Measurements from ENCODE around the gene ABHD11.

DNA sequence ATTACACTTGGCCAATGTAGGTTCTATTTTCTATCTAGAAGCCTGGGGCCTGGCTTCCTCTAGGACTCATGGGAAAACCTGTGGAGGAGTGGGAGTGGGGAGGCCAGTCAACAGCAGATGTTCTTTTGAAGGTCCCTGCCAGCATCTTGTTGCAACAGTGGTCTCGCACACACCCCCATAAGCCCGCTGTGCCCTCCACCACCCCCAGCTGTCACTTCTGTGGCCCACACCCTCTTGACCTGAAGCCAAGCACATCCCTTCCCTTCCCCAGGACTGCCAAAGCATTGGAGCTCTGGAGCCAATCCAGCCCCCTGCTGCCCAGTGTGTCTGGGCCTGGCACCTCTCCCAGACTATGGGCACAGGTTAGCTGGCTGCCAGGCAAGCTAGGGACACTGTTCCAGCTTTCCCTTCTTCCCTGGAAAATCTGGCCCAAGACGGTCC lies 17.2 kb downstream of the ABHD11 start:
- TF ChIP-seq, protein P1, sequence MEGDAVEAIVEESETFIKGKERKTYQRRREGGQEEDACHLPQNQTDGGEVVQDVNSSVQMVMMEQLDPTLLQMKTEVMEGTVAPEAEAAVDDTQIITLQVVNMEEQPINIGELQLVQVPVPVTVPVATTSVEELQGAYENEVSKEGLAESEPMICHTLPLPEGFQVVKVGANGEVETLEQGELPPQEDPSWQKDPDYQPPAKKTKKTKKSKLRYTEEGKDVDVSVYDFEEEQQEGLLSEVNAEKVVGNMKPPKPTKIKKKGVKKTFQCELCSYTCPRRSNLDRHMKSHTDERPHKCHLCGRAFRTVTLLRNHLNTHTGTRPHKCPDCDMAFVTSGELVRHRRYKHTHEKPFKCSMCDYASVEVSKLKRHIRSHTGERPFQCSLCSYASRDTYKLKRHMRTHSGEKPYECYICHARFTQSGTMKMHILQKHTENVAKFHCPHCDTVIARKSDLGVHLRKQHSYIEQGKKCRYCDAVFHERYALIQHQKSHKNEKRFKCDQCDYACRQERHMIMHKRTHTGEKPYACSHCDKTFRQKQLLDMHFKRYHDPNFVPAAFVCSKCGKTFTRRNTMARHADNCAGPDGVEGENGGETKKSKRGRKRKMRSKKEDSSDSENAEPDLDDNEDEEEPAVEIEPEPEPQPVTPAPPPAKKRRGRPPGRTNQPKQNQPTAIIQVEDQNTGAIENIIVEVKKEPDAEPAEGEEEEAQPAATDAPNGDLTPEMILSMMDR (IDR thresholded peaks at IDR 0.05), result no peak
- TF ChIP-seq POLR2A (IDR thresholded peaks at IDR 0.05), result no peak

All from heart left ventricle (tissue), 13 donors.